ENCODE data around the gene TNIK.
"Not testable (repeated sequence)": the region's sequence is repeated elsewhere in the genome, so short reads cannot be mapped to it uniquely, and the experiment has no call there.

TNIK gene

DNA sequence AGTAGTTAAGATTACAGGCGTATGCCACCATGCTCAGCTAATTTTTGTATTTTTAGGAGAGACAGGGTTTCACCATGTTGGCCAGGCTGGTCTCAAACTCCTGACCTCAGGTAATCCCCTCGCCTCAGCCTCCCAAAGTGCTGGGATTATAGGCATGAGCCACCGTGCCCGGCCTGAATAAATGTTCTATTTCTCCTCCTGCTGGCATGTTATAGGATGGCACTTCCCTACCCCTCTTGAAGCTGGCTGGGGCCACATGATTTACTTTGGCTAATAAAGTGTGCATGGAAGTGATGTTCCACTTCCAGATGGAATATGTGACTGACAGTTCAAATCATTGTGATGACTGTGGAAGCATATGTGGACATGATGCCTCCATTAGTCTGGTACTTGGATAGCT, 77.9 kb downstream of the TNIK start:
- not testable (repeated sequence) for DNase-seq

DNA sequence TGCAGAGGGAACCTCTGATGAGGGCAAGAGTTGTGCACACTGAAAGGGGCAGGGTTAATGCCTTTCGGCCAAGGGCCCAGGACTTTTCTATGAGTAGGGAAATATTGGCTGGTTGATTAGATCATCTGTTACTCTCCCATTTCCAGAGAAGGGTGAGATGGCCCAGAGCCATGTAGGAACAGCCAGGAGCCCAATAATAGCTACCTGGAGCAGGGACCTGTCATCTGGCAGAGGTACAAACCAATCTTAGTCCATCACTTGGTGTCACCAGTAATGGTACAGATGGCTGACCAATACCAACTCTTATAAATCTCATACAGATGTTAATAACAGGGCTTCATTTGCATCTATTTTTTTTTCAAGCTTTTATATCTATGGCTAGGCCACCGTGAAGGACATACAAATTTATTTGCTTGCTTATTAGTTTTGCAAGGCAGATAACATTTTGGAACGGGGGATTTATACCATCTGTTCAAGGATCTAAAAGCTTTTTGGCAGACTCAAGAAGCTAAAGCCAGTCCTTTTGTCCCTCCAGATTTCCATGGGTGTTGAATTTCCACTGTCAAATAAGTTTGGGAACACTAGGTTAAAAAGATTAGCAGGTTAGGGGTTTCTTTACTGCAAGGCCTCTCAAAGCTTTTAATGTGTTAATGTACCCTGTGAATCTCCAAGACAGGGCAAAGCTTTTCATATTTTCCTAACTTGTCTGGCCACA, 79.3 kb downstream of the TNIK start:
- DNase-seq: no peak

GRCh38 chr3:171379961-171380483, 80.2 kb downstream of the TNIK start:
- DNase-seq: no peak

DNA sequence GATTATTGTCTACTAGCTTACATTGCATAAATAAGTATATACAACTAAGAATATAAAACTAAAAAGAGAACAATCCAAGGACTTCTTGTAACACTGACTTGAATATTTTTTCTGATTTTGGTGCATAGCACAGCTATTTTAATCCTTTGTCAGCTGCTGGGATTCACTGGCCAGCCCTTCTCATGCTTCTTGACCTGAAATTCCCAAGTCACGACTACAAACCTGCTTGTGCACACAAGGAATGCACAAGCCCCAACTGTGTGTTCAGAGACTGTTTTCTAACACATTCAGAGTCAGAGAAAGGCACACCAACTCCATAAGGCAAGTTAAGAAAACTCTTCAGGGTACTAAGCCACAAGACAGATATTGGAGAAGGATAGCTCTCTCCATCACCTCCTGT, 80.9 kb downstream of the TNIK start:
- DNase-seq: no peak

- no peak for DNase-seq
These were observed 81.6 kb downstream of the TNIK start for GRCh38 chr3:171378586-171378985.

- no peak for DNase-seq
These were observed 82.3 kb downstream of the TNIK start for GRCh38 chr3:171377859-171378258.

DNA sequence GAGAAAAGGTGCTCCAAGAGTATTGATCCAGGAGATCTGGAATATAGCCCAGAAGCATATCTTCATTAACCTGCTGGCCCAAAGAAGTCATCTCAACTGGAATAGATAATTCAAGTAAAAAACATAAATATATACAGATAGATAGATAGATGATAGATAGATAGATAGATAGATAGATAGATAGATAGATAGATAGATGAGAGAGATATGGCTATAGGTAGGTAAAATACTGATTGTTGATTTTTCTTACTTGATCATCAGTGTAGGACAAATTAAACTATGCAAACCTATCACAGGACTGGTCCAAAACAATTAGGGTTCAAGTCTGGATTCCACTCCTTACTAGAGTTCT, 83.6 kb downstream of the TNIK start:
- DNase-seq: no peak

GRCh38 chr3:171375666-171376595, 84.3 kb downstream of the TNIK start:
- DNase-seq: no peak

DNA sequence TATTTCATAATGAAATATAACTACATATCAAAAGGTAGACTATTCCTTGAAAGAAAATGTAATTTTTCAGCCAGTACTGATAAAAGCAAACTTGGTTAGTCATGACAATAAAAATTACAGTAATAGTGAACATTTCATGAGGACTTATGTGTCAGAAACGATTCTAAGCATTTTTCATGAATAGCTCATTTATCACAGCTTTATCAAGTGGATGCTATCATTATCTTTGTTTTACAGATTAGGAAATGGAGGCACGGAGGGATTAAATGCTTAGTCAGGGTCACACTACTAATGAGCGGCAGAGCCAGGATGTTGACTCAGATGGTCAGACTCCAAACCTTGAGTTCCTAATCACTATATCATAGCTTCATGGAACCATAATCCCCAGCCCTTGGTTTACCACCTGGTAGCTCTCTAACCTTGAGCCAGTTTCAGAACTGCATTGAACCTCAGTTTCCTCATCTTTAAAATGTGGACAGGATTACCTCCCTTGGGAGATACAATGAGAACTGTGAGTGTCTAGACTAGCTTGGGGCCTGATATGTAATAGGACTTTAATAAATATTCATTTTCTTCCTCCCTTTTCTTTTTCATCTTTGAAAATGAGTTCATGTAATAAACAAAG, 85.4 kb downstream of the TNIK start:
- no peak for DNase-seq

GRCh38 chr3:171374260-171374659, 85.9 kb downstream of the TNIK start:
- DNase-seq: no peak

GRCh38 chr3:171373711-171374110, 86.5 kb downstream of the TNIK start:
- DNase-seq: no peak

- DNase-seq: no peak
These were observed 87.5 kb downstream of the TNIK start for GRCh38 chr3:171372694-171373093.

DNA sequence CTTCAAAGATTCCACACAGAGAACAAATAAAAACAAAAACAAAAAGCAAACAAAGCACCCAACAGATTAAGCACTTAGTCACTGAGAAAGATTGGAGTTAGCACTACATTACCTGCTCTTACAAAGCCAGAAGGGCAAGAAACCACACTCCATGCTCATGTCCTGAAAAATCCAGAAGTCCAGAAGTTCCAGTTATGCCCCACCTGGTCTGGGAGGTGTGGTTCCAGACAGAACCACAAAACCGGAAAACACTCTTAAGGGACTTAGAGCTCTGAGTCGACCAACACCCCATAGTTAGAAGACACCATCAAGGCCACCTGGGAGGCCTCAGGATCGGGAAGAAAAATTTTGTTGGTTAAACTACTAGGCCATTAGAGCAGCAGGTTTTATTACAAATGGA, 88.9 kb downstream of the TNIK start:
- DNase-seq: no peak

GRCh38 chr3:171369156-171369555, 91.0 kb downstream of the TNIK start:
- no peak for DNase-seq

DNA sequence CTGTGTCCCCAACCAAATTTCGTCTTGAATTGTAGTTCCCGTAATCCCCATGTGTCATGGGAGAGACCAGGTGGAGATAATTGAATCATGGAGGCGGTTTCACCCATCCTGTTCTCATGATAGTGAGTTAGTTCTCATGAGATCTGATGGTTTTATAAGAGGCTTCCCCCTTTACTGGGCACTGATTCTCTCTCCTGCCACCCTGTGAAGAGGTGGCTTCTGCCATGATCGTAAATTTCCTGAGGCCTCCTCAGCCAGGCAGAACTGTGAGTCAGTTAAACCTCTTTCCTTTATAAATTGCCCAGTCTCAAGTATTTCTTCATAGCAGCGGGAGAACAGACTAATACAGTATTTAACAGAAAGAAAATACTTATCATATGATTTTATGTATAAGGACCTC, 93.5 kb downstream of the TNIK start:
- DNase-seq: not testable (repeated sequence)

- DNase-seq: no peak
These were observed 94.2 kb downstream of the TNIK start for GRCh38 chr3:171366043-171366442.

DNA sequence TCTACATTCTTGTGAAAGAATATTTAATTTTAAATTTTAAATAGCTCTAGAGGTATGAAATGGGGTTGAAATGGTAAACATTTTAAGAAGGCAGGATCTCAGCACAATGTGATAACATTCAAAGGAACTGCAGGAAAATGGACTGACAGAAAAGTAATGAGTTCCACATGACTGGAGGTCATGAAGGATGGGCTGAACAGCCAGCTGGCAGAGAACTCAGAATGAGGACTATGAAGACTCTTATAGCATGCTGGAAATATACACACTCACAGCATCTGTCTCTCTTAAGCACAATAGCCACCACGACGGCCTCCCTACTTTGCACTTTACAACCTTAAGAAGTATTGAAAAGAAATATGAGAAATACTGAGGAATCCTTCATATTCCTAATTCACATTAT, 94.7 kb downstream of the TNIK start:
- DNase-seq: no peak

DNA sequence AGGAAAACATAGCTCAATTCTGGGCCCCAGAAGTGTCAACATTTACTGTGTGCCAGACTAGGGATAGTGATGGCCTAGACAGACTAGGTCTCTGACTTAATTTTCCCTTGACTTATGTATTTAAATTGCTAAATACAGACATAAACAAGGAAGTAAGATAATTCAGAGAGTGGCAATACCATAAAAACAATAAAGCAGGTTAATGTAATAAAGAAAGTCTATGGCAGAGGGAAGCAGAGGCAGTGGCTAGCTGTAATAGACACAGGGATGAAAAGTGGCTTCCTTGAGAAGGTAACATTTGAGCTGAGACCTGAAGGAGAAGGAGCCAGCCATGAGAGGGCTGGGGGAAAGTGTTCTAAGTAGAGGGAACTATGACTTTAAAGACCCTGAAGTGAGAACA, 95.7 kb downstream of the TNIK start:
- no peak for DNase-seq

- no peak for DNase-seq
These were observed 97.0 kb downstream of the TNIK start for GRCh38 chr3:171363202-171363601.

DNA sequence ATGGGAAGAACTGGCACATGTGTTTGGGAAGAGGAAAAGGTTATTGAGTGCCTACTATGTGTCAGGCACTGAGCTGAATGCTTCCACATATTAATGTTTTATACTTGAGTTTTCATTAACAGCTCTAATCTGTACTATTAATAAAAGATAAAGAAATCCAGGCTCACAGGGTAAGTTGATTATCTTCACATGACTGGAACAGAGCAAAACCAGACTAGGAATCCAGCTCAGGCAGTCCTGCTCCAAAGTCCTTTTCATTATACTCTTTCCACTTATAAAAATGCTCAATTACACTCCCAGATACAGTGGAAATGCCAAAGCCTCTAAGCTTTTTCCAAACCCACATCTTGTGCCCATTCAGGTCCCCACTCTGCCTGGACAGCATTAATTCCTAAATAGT, 97.6 kb downstream of the TNIK start:
- DNase-seq: no peak

- no peak for DNase-seq
These were observed 101.4 kb downstream of the TNIK start for GRCh38 chr3:171358881-171359198.

DNA sequence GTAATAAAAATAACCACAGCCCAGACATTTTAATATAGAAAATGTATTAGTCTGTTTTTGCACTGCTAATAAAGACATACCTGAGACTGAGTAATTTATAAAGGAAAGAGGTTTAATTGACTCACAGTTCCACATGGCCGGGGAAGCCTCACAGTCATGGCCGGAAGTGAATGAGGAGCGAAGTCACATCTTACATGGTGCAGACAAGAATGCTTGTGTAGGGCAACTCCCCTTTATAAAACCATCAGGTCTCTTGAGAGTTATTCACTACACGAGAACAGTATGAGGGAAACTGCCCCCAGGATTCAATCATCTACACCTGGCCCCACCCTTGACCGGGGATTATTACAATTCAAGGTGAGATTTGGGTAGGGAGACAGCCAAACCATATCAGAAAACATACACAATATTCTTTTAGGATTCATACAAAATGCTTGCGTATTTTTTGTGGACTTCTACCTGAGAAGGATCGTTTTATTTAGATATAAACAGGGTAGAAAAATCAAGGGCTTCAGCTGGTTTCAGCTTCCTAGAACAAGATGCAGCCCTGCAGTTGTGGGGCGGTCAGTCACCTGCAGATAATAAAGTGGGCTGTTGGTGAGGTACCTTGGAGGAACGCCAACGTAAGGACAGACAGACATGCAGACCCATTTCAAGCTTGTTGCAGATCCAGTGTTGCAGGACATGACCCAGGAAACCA, 101.9 kb downstream of the TNIK start:
- DNase-seq: no peak

GRCh38 chr3:171357721-171358120, 102.5 kb downstream of the TNIK start:
- no peak for DNase-seq
